HG02571 (cell line): ENCODE measurements around the gene ALG2.
"Not testable (repeated sequence)": the region's sequence is repeated elsewhere in the genome, so short reads cannot be mapped to it uniquely, and the experiment has no call there.

Experiments used
- ATAC-seq: cut with Tn5 transposase; IDR thresholded peaks from one replicate; pipeline ENCODE4 v1.9.1; 2021; ENCODE audit warnings: mild to moderate bottlenecking, moderate library complexity; ENCODE audit not compliant: unreplicated experiment

The ALG2 gene

GRCh38 chr9:99238331-99238730 lies 16.6 kb upstream of the ALG2 start:
- no peak for ATAC-seq

- not testable (repeated sequence) for ATAC-seq
Measured at GRCh38 chr9:99237849-99238248, 16.1 kb upstream of the ALG2 start.

- ATAC-seq = no peak
Measured at GRCh38 chr9:99237356-99237755, 15.6 kb upstream of the ALG2 start.

- peak; percentile 93 for ATAC-seq
Measured at GRCh38 chr9:99235926-99236634, 14.3 kb upstream of the ALG2 start.

- ATAC-seq = no peak
Measured at GRCh38 chr9:99235069-99235468, 13.3 kb upstream of the ALG2 start.

GRCh38 chr9:99234618-99235017 lies 12.9 kb upstream of the ALG2 start:
- ATAC-seq = no peak

GRCh38 chr9:99231711-99232110 lies 10.0 kb upstream of the ALG2 start:
- ATAC-seq = no peak

GRCh38 chr9:99230206-99230605 lies 8.5 kb upstream of the ALG2 start:
- no peak for ATAC-seq

GRCh38 chr9:99226054-99226453 lies 4.3 kb upstream of the ALG2 start:
- ATAC-seq = no peak

GRCh38 chr9:99224445-99224844 lies 2.7 kb upstream of the ALG2 start:
- no peak for ATAC-seq

- peak; percentile 25 for ATAC-seq
Measured at GRCh38 chr9:99222416-99223270, 901 bp upstream of the ALG2 start.

GRCh38 chr9:99221266-99221620 lies 499 bp downstream of the ALG2 start:
- ATAC-seq = peak; percentile 26

GRCh38 chr9:99220011-99220410 lies 1.7 kb downstream of the ALG2 start:
- no peak for ATAC-seq

GRCh38 chr9:99216073-99216472 lies 5.7 kb downstream of the ALG2 start:
- ATAC-seq = no peak

- ATAC-seq = no peak
Measured at GRCh38 chr9:99213197-99213596, 8.5 kb downstream of the ALG2 start.

GRCh38 chr9:99211746-99212145 lies 10.0 kb downstream of the ALG2 start:
- ATAC-seq = no peak

- ATAC-seq = no peak
Measured at GRCh38 chr9:99210572-99210971, 11.2 kb downstream of the ALG2 start.

- no peak for ATAC-seq
Measured at GRCh38 chr9:99201603-99202002, 20.1 kb downstream of the ALG2 start.

- ATAC-seq = no peak
Measured at GRCh38 chr9:99199938-99200539, 21.7 kb downstream of the ALG2 start.

- no peak for ATAC-seq
Measured at GRCh38 chr9:99197987-99198386, 23.8 kb downstream of the ALG2 start.

GRCh38 chr9:99197124-99197630 lies 24.6 kb downstream of the ALG2 start:
- no peak for ATAC-seq

- ATAC-seq = not testable (repeated sequence)
Measured at GRCh38 chr9:99196484-99196883, 25.3 kb downstream of the ALG2 start.
